Testis (tissue), 5 donors: ENCODE data around the gene SOD2. TPM values are rescaled to one million over a fixed set of nuclear protein-coding genes. Genes with fewer than 3 reads are reported as not detected.
"Not testable (repeated sequence)": the region's sequence is repeated elsewhere in the genome, so short reads cannot be mapped to it uniquely, and the experiment has no call there.

Experiments
- DNase-seq: peaks from one replicate; pipeline ENCODE4 v3.0.0-alpha.2; 2019
- H3K27ac ChIP-seq, 2 donors: fragments of 200-600 bp; sonication (generic); one replicate each; pipeline ENCODE4 v1.5.1; 2019
- H3K27me3 ChIP-seq: fragments of 200-600 bp; sonication (generic); one replicate; pipeline ENCODE4 v1.5.1; 2019
- H3K36me3 ChIP-seq: fragments of 200-600 bp; sonication (generic); one replicate; pipeline ENCODE4 v1.5.1; 2017; ENCODE audit warnings: low read depth; ENCODE audit errors: missing control alignments
- H3K4me1 ChIP-seq: fragments of 200-600 bp; sonication (generic); one replicate; pipeline ENCODE4 v1.5.1; 2019
- H3K4me3 ChIP-seq, 2 donors: fragments of 200-600 bp; sonication (generic); one replicate each; pipeline ENCODE4 v1.5.1; 2017 to 2019
- H3K9me3 ChIP-seq: fragments of 200-600 bp; sonication (generic); one replicate; pipeline ENCODE4 v1.5.1; 2017
- POLR2A ChIP-seq: fragments of 450-650 bp; IDR thresholded peaks from one replicate; pipeline ENCODE4 v1.6.1; 2017; ENCODE audit warnings: antibody characterized with exemption, mild to moderate bottlenecking, moderate library complexity
- WGBS, 2 donors: methylation state at CpG; one replicate each; pipeline ENCODE4 v1.1.5; 2018; 5-methylcytosine and 5-hydroxymethylcytosine counted together
- intact Hi-C: fragments of 100-400 bp; cut with DNase I; formaldehyde crosslinking; loops from one replicate; pipeline ENCODE4 v1.15.1; 2023; ENCODE audit warnings: low total_unique reads
- long read RNA-seq, 2 donors: transcript quantifications; one replicate each; lab custom pipeline, GENCODE V29; 2026
- polyA plus RNA-seq: library from polyadenylated mRNA; stranded (reverse); fragments of 350-450 nt; fragmentation: Illumina TruSeq; extraction: RNeasy Lipid Tissue Mini Kit (QIAGEN cat#74804); gene quantifications from one replicate; pipeline ENCODE4 v1.2.3, GENCODE V29; 2014; ENCODE audit warnings: low read depth, low replicate concordance; ENCODE audit not compliant: insufficient read depth
- total RNA-seq, 2 donors: library from RNA; depleted of rRNA; stranded (reverse); fragments of >200 nt; gene quantifications; one replicate each; pipeline ENCODE4 v1.2.3, GENCODE V29; 2016
- TF ChIP-seq, protein P1 (sequence below), 3 experiments: fragments of 450-650 bp in 2 of 3; fragments of 200-600 bp in 1 of 3; sonication (generic) in 1 of 3; IDR thresholded peaks; one replicate each; pipeline ENCODE4 v1.5.1; 2016 to 2019; ENCODE audit warnings: antibody characterized with exemption in 3 of 3, mild to moderate bottlenecking in 2 of 3, moderate library complexity in 1 of 3

Gene SOD2
- total RNA-seq, result 10 to 100 TPM; 56.5 to 98.5 TPM
- 160 TPM for polyA plus RNA-seq
- long read RNA-seq, donor 1, full-length matches to known transcripts, result 51 of 102 reads
- long read RNA-seq, donor 1, partial matches to known transcripts, result 51 of 102 reads
- long read RNA-seq, donor 1, other reads (novel, unspliced or antisense), result 0 of 102 reads
- long read RNA-seq, donor 2, full-length matches to known transcripts, result 33 of 33 reads
- long read RNA-seq, donor 2, partial matches to known transcripts, result 0 of 33 reads
- long read RNA-seq, donor 2, other reads (novel, unspliced or antisense), result 0 of 33 reads

DNA sequence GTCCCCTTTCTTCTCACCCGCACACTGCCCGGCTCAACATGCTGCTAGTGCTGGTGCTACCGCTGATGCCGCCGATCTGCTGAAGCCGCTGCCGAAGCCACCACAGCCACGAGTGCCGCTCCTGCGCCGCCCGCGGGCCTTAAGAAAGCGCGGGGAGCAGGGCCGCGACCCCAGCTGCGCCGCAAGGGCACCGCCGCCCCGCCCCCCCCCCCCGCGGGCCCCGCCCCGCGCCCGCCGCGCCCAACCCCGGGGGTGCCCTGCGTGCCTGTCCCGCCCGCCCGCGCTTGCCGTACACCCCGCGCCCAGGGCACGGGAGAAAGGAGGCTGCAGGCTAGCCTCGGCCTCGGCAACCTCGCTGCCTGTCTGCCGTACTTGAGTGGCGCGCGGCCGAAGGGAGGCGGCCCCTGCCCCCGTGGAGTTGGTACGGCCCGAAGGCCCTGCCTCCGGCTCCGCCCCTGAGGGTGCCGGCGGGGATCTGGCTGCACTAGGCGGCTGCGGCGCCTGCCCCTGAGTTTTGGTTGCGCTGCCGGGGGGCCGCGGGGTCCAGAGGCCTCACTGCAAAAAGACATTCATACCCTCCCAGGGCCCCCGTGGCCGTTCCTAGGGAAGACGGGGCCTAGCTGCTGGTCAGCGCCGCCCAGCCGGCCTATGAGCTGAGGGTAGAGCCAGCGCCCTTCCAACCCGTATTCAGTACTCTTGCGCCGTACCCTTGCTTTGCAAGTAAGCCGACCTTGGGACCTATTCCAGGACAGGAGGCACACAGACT lies at the start of gene SOD2:
Gene SOD2 (minus strand): TSS at position 114 of the 766 bp plus-strand sequence. CDS start 74 bp downstream, at position 40.
- peak within 1 kb of the TSS; percentile 93 to 94 for H3K4me3 ChIP-seq
- no peaks in the 10 kb centered on the region for H3K9me3 ChIP-seq
- H3K27me3 ChIP-seq, result no peaks in the 10 kb centered on the region
- TF ChIP-seq POLR2A, result peak; percentile 44
- TF ChIP-seq, protein P1, sequence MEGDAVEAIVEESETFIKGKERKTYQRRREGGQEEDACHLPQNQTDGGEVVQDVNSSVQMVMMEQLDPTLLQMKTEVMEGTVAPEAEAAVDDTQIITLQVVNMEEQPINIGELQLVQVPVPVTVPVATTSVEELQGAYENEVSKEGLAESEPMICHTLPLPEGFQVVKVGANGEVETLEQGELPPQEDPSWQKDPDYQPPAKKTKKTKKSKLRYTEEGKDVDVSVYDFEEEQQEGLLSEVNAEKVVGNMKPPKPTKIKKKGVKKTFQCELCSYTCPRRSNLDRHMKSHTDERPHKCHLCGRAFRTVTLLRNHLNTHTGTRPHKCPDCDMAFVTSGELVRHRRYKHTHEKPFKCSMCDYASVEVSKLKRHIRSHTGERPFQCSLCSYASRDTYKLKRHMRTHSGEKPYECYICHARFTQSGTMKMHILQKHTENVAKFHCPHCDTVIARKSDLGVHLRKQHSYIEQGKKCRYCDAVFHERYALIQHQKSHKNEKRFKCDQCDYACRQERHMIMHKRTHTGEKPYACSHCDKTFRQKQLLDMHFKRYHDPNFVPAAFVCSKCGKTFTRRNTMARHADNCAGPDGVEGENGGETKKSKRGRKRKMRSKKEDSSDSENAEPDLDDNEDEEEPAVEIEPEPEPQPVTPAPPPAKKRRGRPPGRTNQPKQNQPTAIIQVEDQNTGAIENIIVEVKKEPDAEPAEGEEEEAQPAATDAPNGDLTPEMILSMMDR (IDR thresholded peaks at IDR 0.05), result no peak
- H3K27ac ChIP-seq, result peak within 1 kb of the TSS; percentile 93 to 98
- peaks cover 9% of the 10 kb centered on the region for H3K4me1 ChIP-seq
- 0% methylated on average over 22 of the region's 74 CpGs; no CpG with 5 or more reads in 1 of the 2 donors for WGBS, 2 donors
- H3K36me3 ChIP-seq, result no peaks in the 10 kb centered on the region
- intact Hi-C loops, result loop anchor here (5.0 kb wide), 1 partner anchor 34 kb away; the partner anchor contains the start of gene WTAP
- peak; percentile 87 for DNase-seq

DNA sequence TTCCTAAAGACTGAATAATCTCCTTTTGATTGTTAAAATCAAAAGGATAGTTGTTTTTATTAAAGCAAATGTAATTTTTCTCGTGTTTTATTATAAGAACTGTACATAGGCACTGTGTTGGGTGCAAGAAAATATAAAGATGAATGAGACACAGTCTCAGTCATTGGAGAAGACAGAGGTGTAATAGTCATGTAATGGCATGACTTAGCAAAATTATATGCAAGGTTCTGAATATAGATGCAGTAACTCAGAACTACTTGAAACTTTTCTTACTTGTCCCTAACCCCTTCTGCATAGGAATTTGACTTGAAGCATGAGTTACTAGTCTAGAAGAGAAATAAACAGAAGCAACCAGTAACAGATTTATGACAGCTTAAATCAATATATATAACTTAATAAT lies 49.1 kb upstream of the SOD2 start:
- H3K4me1 ChIP-seq, result no peaks in the 10 kb centered on the region
- no peak overlapping the region for H3K27ac ChIP-seq
- no peaks in the 10 kb centered on the region for H3K36me3 ChIP-seq

DNA sequence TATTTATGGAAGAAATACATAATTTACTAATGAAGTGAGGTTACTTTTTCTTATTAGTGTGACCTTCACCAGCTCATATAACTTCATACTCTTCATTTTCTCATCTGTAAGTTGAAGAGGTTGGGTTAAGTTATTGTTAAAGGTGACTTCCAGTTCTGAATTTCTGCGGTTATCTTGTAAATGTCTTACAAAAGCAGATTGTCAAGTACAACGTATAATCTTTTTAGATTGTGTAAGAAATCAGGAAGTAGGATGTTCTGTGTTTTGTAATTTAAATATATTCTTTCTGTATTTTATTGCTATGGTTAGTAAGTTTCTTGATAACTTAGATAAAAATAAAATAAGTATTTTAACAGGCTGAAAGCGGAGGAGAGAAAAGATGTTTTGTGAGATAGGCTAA lies 46.3 kb upstream of the SOD2 start:
- Histone ChIP-seq H3K9me3 (no peaks in the 10 kb centered on the region), H3K36me3 (no peaks in the 10 kb centered on the region), H3K4me3 (no peak overlapping the region), H3K27ac (no peak overlapping the region), H3K4me1 (no peaks in the 10 kb centered on the region), H3K27me3 (no peaks in the 10 kb centered on the region)
- TF ChIP-seq POLR2A, result no peak
- TF ChIP-seq, protein P1 (IDR thresholded peaks at IDR 0.05), result no peak
- intact Hi-C loops, result no loop called here
- 65 to 70% methylated on average over 3 of the region's 3 CpGs for WGBS, 2 donors
- DNase-seq, result no peak

More for the DNA sequence above, 49.1 kb upstream of the SOD2 start:
- DNase-seq, result no peak
- WGBS, 2 donors, result 88 to 89% methylated on average over 1 of the region's 1 CpG
- intact Hi-C loops, result no loop called here
- H3K9me3 ChIP-seq, result no peaks in the 10 kb centered on the region
- no peak overlapping the region for H3K4me3 ChIP-seq
- no peaks in the 10 kb centered on the region for H3K27me3 ChIP-seq
- no peak for TF ChIP-seq POLR2A

DNA sequence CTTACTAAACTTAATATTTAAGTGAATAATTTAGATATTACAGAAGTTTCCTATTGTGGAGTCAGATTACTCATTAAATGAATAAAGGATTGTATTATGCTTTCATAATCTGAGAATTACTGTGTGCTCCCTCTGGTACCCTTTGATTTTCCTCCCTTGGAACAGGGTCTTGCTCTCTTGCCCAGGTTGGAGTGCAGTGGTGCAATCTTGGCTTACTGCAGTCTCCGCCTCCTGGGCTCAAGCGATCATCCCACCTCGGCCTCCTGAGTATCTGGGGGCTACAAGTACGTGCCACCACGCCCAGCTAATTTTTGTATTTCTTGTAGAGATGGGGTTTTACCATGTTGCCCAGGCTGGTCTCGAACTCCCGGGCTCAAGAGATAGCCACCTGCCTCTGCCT lies 43.9 kb upstream of the SOD2 start:
- no peak overlapping the region for H3K27ac ChIP-seq
- no peaks in the 10 kb centered on the region for H3K36me3 ChIP-seq
- H3K9me3 ChIP-seq, result no peaks in the 10 kb centered on the region
- 81 to 84% methylated on average over 7 of the region's 7 CpGs for WGBS, 2 donors
- TF ChIP-seq, protein P1 (IDR thresholded peaks at IDR 0.05), result no peak
- no peak for TF ChIP-seq POLR2A
- H3K27me3 ChIP-seq, result no peaks in the 10 kb centered on the region
- H3K4me1 ChIP-seq, result no peaks in the 10 kb centered on the region
- H3K4me3 ChIP-seq, result no peak overlapping the region
- DNase-seq, result no peak
- intact Hi-C loops, result no loop called here

DNA sequence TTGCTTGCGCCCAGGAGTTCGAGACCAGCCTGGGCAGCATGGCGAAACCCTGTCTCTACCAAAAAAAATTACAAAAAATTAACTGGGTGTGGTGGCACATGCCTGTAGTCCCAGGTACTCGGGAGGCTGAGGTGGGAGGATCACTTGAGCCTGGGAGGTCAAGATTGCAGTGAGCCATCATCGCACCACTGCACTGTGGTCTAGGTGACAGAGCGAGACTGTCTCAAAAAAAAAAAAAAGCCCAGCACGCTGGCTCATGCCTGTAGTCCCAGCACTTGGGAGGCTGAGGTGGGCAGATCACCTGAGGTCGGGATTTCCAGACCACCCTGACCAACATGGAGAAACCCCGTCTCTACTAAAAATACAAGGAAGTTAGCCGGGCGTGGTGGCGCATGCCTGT lies 40.4 kb upstream of the SOD2 start:
- H3K36me3 ChIP-seq, H3K4me3 ChIP-seq, H3K9me3 ChIP-seq, H3K27me3 ChIP-seq, H3K27ac ChIP-seq, DNase-seq, intact Hi-C loops: not testable (repeated sequence)
- peaks cover 15% of the 10 kb centered on the region for H3K4me1 ChIP-seq
- WGBS, 2 donors, result 79 to 88% methylated on average over 12 of the region's 12 CpGs

DNA sequence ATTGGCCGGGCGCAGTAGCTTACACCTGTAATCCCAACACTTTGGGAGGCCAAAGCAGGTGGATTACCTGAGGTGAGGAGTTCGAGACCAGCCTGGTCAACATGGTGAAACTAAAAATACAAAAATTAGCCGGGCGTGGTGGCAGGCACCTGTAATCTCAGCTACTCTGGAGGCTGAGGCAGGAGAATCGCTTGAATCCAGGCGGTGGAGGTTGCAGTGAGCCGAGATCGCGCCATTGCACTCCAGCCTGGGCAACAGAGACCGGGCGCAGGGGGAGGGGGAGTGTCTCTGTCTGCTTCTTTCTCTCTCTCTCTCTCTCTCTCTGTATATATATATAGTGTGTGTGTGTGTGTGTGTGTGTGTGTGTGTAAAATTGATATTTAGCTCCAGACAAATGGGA lies 39.5 kb upstream of the SOD2 start:
- H3K27me3 ChIP-seq, H3K36me3 ChIP-seq, H3K4me3 ChIP-seq, H3K9me3 ChIP-seq, H3K27ac ChIP-seq, intact Hi-C loops, DNase-seq: not testable (repeated sequence)
- 85 to 91% methylated on average over 12 of the region's 12 CpGs for WGBS, 2 donors
- H3K4me1 ChIP-seq, result peaks cover 15% of the 10 kb centered on the region
